KMS-11 (cell line): ENCODE measurements around the gene SND1.

ENCODE experiments used
- H2AFZ ChIP-seq: fragments of 200-600 bp; sonication (generic); 2 replicates; pipeline ENCODE4 v1.6.1; 2016; ENCODE audit warnings: antibody characterized with exemption, mixed run types, low read depth
- H3K27ac ChIP-seq: fragments of 200-600 bp; sonication (generic); 2 replicates; pipeline ENCODE4 v1.6.1; 2016; ENCODE audit warnings: mild to moderate bottlenecking, mixed run types
- H3K27me3 ChIP-seq: fragments of 200-600 bp; sonication (generic); 2 replicates; pipeline ENCODE4 v1.6.1; 2017; ENCODE audit warnings: mild to moderate bottlenecking, low read depth, mixed run types, moderate library complexity; ENCODE audit not compliant: insufficient read depth
- H3K36me3 ChIP-seq: fragments of 200-600 bp; sonication (generic); 2 replicates; pipeline ENCODE4 v1.6.1; 2017; ENCODE audit warnings: mild to moderate bottlenecking, mixed run types; ENCODE audit not compliant: insufficient read depth
- H3K4me1 ChIP-seq: fragments of 200-600 bp; sonication (generic); 2 replicates; pipeline ENCODE4 v1.6.1; 2016; ENCODE audit warnings: mild to moderate bottlenecking, low read depth, mixed run types; ENCODE audit not compliant: poor library complexity, severe bottlenecking
- H3K4me2 ChIP-seq: fragments of 200-600 bp; sonication (generic); 2 replicates; pipeline ENCODE4 v1.7.0; 2016; ENCODE audit warnings: mild to moderate bottlenecking, mixed run types
- H3K4me3 ChIP-seq: fragments of 200-600 bp; sonication (generic); IDR thresholded peaks from 2 replicates; pipeline ENCODE4 v1.6.1; 2017; ENCODE audit warnings: low read depth, low read length, mixed read lengths; ENCODE audit not compliant: insufficient read depth
- H3K79me2 ChIP-seq: fragments of 200-600 bp; sonication (generic); 2 replicates; pipeline ENCODE4 v1.6.1; 2016; ENCODE audit warnings: low read depth, mixed run types; ENCODE audit not compliant: insufficient read depth
- H3K9ac ChIP-seq: fragments of 200-600 bp; sonication (generic); 2 replicates; pipeline ENCODE4 v1.6.1; 2016; ENCODE audit warnings: mild to moderate bottlenecking, mixed run types
- H4K20me1 ChIP-seq: fragments of 200-600 bp; sonication (generic); 2 replicates; pipeline ENCODE4 v1.6.1; 2016; ENCODE audit warnings: mild to moderate bottlenecking, mixed run types; ENCODE audit not compliant: insufficient read depth
- CTCF ChIP-seq: fragments of 200-600 bp; sonication (generic); conservative IDR thresholded peaks from 2 replicates; pipeline ENCODE4 v1.6.1; 2017; ENCODE audit warnings: low read depth, mild to moderate bottlenecking, antibody characterized with exemption, low read length, moderate library complexity, mixed read lengths

The SND1 gene

GRCh38 chr7:128045766-128046165 lies 393.8 kb downstream of the SND1 start:
- Histone ChIP-seq H3K27me3 (no peaks in the 10 kb centered on the region), H2AFZ (no peak overlapping the region), H3K4me1 (peaks cover 18% of the 10 kb centered on the region), H3K79me2 (no peaks in the 10 kb centered on the region), H3K27ac (no peak overlapping the region), H3K4me3 (no peak overlapping the region), H3K9ac (no peak overlapping the region), H3K4me2 (no peak overlapping the region), H3K36me3 (no peaks in the 10 kb centered on the region), H4K20me1 (no peaks in the 10 kb centered on the region)
- TF ChIP-seq CTCF = no peak

DNA sequence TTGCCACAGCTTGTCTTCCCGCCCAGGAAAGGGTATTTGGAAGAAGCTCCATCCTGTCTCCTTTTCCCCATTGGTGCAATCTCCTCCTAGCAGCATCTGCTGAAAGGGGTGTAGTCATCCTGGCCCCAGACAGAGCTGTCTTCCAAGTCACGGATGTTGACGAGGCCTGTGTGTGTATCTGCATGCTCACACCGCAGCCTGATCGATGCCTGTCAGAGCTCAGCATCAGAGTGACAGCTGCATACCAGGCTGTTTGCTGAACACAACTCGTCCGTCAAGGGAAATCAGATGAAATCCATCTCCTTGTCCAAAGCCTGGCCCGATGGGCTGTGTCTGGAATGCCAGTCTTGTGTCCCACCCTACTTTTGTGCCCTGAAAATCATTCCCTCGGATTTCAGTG lies 400.4 kb downstream of the SND1 start:
- no peak overlapping the region for H3K27ac ChIP-seq
- H2AFZ ChIP-seq = no peak overlapping the region
- H3K4me3 ChIP-seq = no peak overlapping the region
- H3K4me2 ChIP-seq = no peak overlapping the region
- H3K36me3 ChIP-seq = no peaks in the 10 kb centered on the region
- no peaks in the 10 kb centered on the region for H3K4me1 ChIP-seq
- H3K79me2 ChIP-seq = no peaks in the 10 kb centered on the region
- no peak for TF ChIP-seq CTCF
- no peaks in the 10 kb centered on the region for H3K27me3 ChIP-seq
- no peaks in the 10 kb centered on the region for H4K20me1 ChIP-seq
- H3K9ac ChIP-seq = no peak overlapping the region

DNA sequence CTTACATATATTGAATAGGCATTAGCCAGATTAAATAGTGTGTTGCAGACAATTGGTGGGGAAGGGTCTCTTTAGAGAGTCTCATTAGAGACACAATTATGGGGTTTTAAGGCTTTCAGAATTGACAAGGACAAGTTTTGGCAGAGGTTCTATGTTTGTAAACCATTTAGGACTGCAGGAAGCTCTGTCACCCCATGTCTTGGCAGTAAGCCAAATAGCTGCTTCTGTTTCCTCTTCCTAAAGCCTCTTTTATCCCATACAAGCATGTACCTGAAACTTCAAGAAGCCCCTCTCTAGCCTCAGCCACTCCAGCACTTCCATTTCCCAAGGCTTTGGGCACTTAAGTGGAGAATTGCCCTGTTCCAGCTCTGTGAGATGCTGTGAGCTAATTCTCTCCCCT lies 401.0 kb downstream of the SND1 start:
- Histone ChIP-seq H3K79me2 (no peaks in the 10 kb centered on the region), H3K27me3 (no peaks in the 10 kb centered on the region), H3K4me3 (no peak overlapping the region), H3K4me1 (no peaks in the 10 kb centered on the region), H2AFZ (no peak overlapping the region), H3K9ac (no peak overlapping the region), H3K4me2 (no peak overlapping the region), H4K20me1 (no peaks in the 10 kb centered on the region), H3K36me3 (no peaks in the 10 kb centered on the region), H3K27ac (no peak overlapping the region)
- TF ChIP-seq CTCF = no peak

DNA sequence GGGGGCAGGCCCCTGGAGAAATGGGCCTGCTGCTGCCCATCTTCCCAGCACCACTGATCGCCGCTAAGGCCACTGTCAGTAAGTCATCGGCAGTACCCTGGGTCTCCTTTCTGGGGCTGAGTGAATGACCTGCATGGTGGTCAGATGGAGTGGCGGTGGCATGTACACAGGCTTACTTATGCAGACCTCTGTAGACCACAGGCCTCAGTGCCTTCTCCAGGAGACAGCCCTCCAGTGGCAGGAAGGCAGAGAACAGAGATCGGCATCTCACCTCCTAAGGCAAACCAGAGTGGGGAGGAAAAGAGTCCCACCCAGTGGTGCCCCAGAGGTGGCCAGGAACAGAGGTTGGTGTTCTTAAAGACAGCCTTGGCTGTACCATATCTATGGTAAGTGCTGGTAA lies 402.0 kb downstream of the SND1 start:
- no peaks in the 10 kb centered on the region for H3K79me2 ChIP-seq
- no peaks in the 10 kb centered on the region for H3K27me3 ChIP-seq
- H3K27ac ChIP-seq = no peak overlapping the region
- H3K4me3 ChIP-seq = no peak overlapping the region
- TF ChIP-seq CTCF = no peak
- no peaks in the 10 kb centered on the region for H3K4me1 ChIP-seq
- H3K36me3 ChIP-seq = no peaks in the 10 kb centered on the region
- no peak overlapping the region for H3K4me2 ChIP-seq
- no peak overlapping the region for H2AFZ ChIP-seq
- H3K9ac ChIP-seq = no peak overlapping the region
- H4K20me1 ChIP-seq = no peaks in the 10 kb centered on the region

DNA sequence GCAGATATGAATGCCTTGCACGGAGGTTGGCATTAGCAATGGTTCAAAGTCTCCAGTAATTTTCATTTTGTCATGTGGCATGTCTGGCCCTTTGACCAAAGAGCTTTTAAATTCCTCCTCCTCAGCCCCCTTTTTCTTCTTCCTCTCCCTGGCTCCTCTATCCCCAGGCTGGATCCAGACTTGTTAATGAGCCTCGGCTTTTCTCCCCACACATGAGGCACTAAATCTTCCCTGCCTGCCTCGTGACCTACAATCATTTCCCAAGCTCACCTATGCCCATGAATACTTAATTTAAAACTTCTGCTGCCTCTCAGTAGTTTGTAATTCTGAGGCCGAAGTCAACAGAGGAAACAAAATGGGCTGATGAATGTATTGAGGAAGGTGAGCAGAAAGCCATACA lies 402.5 kb downstream of the SND1 start:
- Histone ChIP-seq H3K9ac (no peak overlapping the region), H3K4me3 (no peak overlapping the region), H3K27ac (no peak overlapping the region), H4K20me1 (no peaks in the 10 kb centered on the region), H3K79me2 (no peaks in the 10 kb centered on the region), H3K36me3 (no peaks in the 10 kb centered on the region), H3K4me1 (no peaks in the 10 kb centered on the region), H3K27me3 (no peaks in the 10 kb centered on the region), H3K4me2 (no peak overlapping the region), H2AFZ (no peak overlapping the region)
- TF ChIP-seq CTCF = no peak
